Inflammatory macrophage treated with lipopolysaccharide for 1 hour (primary cell): Measurements from ENCODE around the gene IRF7.

Experiments used
- DNase-seq, 2 donors: peaks; one replicate each; pipeline ENCODE4 v3.0.0-alpha.2; 2020 to 2022

The IRF7 gene

DNA sequence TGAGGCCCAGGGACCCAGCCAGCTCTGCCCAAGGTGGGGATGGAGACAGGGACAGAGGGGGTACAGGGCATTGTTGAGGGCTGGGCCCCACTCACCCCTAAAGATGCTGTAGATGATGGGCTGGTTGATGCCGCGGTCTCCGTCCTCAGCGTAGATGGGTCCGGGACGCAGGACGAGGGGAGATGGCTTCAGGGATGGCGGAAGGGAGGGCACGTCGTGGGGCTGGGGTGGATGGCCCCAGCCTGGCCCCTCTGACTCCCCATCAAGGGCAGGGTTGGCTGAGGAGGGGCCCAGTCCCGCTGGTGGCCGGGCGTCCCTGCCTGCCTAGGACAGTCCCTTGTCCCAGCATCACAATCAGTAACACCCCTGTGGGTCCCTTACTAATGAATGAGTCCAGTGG lies 4.5 kb upstream of the IRF7 start:
- no peak for DNase-seq

GRCh38 chr11:619628-620050 lies 3.9 kb upstream of the IRF7 start:
- no peak for DNase-seq

DNA sequence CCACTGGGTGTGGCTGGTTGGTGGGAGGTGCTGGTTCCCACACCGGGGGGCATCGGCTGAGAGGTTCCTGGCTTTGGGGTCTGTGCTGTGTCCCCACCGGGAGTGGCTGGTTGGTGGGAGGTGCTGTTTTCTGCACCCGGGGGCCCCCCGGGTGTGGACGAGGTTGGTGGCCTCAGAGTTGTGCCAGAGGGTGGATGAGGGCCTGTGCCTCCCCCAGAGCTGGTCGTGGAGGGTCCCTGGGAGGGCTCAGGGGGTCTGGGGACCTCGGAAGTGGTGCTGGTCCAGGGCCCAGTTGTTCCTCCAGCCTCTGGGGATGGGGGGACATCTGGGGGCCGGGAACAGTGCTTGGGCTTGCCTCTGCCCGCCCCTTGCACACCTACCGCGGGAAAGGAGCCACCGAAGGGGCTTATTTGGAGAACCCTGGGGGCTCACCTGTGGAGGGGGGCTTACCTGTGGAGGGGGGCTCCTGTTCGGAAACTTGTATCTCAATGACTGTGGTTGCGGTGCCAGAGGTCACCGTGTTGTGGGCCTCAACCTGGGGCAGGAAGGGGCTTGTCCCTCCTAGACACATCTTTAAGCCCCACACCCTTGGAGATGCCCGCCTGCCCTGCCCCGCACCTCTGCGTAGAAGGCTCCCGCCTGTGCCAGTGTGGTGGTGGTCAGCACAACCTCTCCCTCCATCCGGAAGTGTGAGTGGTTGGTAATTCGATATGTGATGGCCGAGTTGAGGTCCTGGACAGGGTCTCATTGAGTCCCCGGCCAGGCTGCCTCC lies 3.3 kb upstream of the IRF7 start:
- DNase-seq: no peak

- no peak for DNase-seq
Observed at GRCh38 chr11:617912-618682, 2.3 kb upstream of the IRF7 start.

DNA sequence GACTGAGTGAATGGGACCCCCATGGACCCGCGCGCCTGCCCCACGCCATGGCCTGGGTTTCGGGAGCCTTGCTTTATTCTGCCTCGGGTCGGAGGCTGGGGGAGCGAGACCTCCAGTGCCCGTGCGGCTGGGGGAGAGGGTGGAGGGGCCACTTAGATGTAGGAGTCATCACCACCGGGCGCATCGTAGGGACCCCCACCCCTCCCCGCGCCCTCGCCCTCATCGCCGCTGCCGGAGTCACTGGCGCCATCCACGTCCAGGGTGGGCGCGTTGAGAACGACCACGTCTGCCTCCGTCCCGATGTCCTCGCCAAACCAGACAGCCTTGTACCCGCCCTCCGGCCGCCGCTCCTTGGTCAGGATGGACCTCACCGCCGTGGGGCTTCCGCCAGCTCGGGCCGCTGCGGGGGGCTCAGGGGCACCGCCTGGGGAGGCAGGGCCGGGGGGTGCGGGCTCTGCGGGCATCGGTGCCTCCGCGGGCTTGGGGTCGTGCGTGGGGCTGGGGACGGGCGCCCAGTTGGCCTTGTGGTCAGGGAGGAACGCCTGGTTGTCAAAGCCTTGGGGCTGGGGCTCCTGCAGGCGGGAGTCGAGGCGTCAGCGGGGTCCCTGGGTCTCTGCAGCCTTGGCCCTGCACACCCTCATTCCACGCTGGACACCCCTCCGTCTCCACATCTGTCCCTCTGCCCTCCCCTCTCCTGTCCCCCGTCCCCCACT lies 1.6 kb upstream of the IRF7 start:
- DNase-seq: no peak

GRCh38 chr11:616320-617198 lies 809 bp upstream of the IRF7 start:
- DNase-seq: no peak

DNA sequence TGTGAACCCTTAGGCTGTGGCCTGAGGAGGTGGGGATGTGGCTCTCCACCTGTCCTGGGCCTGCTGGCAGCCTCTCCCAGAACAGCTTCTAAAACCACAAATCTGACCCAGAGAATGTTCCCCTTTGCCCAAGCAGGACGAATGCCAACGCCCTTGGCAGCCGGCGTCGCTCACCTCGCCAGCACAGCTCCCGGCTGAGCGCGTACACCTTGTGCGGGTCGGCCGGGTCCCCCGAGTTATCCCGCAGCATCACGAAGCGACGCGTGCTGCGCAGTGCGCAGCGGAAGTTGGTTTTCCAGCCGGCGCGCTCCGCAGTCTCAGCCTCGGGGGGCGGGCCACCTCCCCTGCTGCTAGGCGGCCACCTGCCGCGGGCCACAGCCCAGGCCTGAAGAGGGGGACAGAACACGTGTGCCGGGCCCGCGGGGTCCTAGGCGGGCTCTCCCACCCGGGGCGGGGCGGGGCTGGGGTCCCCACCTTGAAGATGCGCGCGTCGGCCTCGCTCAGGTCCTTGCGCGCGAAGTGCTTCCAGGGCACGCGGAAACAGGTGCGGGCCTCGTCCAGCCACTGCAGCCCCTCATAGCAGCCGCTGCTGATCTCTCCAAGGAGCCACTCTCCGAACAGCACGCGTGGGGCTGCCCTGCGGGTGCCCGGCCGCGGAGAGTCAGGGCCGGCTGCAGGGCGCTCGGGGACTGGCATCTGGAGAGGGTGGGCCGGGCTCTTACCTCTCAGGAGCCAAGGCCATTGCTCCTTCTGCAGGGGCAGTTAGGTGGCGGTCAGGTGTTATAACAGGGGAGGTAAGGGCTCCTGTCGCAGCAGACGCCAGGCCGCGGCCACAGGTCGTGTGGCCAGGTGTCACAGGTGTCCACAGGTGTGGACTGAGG lies 887 bp downstream of the IRF7 start:
- no peak for DNase-seq

DNA sequence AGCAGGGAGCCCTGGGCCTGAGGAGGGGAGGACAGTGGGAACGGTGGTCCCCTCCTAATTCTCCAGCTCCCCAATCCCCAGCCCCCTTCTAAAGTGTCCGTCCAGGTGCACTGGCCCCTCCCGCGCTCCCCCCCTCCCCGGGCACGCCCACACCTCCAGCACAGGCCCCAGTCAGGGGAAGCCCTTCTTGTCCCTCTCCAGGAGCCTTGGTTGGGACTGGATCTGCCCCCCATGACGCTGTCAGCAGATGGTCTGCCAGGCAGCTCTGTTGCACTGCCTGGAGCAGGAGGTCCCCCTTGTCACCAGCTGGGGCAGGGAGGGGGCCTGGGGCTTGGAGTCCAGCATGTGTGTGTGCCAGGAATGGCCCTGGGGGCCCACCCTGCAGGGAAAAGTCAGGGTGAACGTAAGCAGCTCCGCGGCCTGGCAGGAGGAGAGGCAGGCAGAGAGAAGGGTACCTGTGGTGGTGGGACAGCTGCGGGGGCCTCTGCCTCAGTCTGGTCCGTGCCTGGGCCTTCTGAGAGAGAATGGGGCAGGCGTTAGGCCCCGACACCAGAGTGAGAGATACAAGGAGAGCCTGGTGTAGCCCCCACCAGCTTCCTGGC lies 1.6 kb downstream of the IRF7 start:
- DNase-seq: no peak

- DNase-seq: peak; percentile 63 to 68
Observed at GRCh38 chr11:613369-613968, 2.3 kb downstream of the IRF7 start.

DNA sequence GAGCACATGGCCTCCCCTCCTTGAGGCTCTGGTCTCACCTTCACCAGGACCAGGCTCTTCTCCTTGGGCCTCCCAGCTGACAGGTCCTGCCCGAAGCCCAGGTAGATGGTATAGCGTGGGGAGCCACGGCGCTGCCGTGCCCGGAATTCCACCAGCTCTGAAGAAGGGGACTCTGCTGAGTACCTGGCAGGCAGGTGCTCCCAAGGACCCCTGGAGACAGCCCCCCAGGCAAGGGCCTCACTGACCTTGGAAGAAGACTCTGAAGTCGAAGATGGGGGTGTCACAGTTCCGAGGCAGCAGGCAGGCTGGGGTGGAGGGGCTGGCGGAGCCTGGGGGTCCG lies 2.8 kb downstream of the IRF7 start:
- no peak for DNase-seq

DNA sequence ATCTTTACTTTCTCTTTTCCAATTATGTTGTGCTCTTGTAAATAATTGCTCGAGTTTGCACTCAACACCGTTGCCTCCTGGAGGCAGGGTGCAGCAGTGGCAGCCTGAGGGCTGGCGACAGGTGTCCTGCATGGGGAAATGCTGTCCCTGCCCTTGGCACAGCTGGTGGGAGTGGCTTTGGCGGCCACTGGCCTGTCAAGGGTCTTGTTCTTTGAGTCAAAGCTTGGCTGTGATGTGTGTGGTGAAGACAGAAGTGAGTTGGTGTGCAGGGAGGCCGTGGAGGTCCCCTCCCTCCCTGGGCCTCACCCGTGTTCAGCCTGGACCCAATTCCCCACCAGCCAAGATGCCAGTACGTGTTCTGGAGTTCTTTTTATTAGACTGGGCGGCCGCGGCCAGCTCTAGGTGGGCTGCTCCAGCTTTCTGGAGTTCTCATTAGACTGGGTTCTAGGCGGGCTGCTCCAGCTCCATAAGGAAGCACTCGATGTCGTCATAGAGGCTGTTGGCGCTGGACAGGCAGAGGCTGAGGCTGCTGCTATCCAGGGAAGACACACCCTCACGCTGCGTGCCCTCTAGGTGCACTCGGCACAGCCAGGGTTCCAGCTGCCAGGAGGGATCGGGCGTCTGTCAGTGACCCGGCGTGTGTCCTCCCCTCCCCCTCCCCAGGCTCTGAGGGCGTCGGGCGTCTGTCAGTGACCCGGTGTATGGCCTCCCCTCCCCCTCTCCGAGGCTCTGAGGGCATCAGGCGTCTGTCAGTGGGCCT lies 3.4 kb downstream of the IRF7 start:
- DNase-seq: no peak

DNA sequence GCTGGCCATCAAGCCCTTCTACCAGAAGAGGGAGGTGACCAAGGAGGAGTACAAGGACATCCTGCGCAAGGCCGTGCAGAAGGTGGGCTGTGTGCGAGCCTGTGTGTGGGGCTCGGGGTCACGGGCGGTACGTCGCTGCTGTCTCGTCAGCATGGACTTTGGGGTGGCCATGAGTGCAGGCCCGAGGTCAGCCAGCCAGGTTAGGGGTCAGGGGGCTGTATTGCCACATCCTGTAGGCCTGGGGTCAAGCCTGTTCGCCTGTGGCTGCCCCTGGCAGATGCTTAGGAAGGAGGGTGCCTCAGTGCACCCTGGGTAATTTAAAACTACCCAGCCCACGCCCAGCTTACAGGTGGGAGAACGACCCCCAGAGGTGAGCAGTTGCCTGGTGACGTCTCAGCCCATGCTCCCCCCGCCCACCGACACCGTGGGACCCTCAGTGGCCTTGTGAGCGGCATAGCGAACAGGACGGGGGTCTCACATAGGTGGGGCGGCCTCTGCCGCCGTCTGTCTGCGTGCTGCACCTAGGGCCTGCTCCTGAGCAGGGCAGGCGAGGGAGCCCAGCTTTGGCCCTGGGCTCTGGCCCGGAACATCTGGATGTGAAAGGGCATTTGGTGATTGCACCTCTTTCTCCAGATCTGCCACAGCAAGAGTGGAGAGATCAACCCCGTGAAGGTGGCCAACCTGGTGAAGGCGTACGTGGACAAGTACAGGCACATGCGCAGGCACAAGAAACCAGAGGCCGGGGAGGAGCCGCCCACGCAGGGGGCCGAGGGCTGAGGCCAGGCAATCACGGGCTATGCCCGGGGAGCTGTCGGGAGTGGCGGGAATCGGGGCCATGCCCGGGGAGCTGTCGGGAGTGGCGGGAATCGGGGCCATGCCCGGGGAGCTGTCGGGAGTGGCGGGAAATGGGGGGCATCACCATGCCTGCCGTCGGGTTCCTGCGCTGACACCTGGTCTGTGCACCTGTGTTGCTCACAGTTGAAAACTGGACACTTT lies 4.5 kb downstream of the IRF7 start:
- DNase-seq: no peak

DNA sequence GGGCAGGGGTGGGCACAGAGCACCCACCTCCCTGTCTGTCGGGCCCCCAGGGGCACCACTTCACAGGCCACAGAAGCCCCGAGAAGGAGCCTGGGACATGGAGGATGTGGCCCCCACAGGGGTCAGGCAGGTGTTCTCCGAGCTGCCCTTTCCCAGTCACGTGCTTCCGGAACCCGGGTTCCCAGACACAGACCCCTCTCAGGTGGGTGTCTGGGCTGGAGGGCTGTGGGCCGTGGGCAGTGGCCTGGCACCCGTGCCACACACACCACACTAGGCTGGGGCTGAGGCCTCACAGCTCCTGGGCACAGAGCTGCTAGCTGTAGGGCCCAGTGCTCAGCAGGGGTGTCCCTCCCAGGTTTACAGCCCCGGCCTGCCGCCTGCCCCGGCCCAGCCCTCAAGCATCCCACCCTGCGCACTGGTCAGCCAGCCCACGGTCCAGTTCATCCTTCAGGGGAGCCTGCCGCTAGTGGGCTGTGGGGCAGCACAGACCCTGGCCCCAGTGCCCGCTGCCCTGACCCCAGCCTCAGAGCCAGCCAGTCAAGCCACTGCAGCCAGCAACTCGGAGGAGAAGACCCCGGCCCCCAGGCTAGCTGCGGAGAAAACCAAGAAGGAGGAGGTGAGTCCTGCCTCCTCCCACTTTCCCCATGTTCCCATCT lies 5.5 kb downstream of the IRF7 start:
- DNase-seq: no peak

DNA sequence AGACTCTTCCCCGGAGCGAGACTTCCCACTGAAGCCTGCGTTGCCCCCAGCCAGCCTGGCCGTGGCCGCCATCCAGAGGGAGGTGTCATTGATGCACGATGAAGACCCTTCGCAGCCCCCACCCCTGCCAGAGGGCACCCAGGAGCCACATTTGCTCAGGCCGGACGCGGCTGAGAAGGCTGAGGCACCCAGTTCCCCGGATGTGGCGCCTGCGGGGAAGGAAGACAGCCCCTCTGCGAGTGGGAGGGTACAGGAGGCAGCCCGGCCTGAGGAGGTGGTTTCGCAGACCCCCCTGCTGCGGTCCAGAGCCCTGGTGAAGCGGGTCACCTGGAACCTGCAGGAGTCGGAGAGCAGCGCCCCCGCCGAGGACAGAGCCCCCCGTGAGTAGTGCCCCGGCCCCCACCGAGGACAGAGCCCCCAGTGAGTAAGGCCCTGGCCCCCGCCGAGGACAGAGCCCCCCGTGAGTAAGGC lies 6.4 kb downstream of the IRF7 start:
- no peak for DNase-seq

DNA sequence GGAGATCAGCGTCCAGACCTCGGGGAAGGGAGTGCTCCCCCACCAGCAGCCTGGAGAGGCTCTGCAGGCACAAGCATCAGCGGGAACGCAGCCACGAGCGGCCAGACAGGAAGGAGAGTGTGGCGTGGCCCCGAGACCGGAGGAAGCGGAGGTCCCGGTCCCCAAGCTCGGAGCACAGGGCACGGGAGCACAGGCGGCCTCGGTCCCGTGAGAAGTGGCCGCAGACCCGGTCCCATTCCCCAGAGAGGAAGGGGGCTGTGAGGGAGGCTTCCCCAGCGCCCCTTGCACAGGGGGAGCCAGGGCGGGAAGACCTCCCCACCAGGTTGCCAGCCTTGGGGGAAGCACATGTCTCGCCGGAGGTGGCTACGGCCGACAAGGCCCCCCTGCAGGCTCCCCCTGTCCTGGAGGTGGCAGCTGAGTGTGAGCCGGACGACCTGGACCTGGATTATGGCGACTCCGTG lies 6.9 kb downstream of the IRF7 start:
- DNase-seq: no peak

- DNase-seq: no peak
Observed at GRCh38 chr11:607971-608659, 7.6 kb downstream of the IRF7 start.

DNA sequence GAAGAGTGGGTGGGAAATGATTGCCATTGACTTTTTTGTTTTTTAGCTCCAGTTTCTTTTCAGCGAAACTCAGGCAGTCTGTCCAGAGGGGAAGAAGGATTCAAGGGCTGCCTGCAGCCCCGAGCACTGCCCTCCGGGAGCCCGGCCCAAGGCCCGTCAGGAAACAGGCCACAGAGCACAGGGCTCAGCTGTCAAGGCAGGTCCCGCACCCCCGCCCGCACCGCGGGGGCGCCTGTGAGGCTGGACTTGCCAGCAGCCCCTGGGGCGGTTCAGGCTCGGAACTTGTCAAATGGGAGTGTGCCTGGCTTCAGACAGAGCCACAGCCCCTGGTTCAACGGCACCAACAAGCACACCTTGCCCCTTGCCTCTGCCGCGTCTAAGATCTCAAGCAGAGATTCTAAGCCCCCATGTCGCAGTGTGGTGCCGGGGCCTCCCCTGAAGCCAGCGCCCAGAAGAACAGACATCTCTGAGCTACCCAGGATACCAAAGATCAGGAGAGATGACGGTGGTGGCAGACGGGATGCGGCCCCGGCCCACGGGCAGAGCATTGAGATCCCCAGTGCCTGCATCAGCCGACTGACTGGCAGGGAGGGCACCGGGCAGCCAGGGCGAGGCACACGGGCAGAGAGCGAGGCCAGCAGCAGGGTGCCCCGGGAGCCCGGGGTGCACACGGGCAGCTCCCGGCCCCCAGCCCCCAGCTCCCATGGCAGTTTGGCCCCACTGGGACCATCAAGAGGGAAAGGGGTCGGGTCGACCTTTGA lies 8.6 kb downstream of the IRF7 start:
- no peak for DNase-seq
